HS-27A (cell line): Measurements from ENCODE around the gene DAZ2.
"Not testable (repeated sequence)": the region's sequence is repeated elsewhere in the genome, so short reads cannot be mapped to it uniquely, and the experiment has no call there.

Experiments
- DNase-seq: peaks from one replicate; pipeline ENCODE4 v3.0.0-alpha.2; 2012; ENCODE audit warnings: low read depth, missing footprints

DAZ2 gene

GRCh38 chrY:23219233-23219632 is at the start of gene DAZ2:
Gene DAZ2, plus strand, starts transcription at chrY:23219533. Its CDS starts 208 bp downstream, at chrY:23219741.
- not testable (repeated sequence) for DNase-seq

GRCh38 chrY:23198908-23199307 is 20.4 kb upstream of the DAZ2 start, which contains the start of gene DAZ1:
Gene DAZ1, minus strand, starts transcription at chrY:23199008. Its CDS starts 208 bp downstream, at chrY:23198800.
- DNase-seq: not testable (repeated sequence)

GRCh38 chrY:23207455-23207854 is 11.9 kb upstream of the DAZ2 start:
- DNase-seq: not testable (repeated sequence)

- not testable (repeated sequence) for DNase-seq
Measured at GRCh38 chrY:23209802-23210495, 9.4 kb upstream of the DAZ2 start.

- not testable (repeated sequence) for DNase-seq
Measured at GRCh38 chrY:23210681-23211080, 8.7 kb upstream of the DAZ2 start.
